NCI-H1105 (cell line): ENCODE data around the gene DDX50.
"Not testable (repeated sequence)": the region's sequence is repeated elsewhere in the genome, so short reads cannot be mapped to it uniquely, and the experiment has no call there.

Experiments
- DNase-seq: peaks from one replicate; lab custom pipeline; 2025; lab: John Stamatoyannopoulos, UW

The DDX50 gene

GRCh38 chr10:68901105-68901927 is at the start of gene DDX50:
TSS of gene DDX50 (plus strand) at chr10:68901315. CDS start at chr10:68901385, 70 bp downstream.
- peak; percentile 95 for DNase-seq

- DNase-seq, result no peak
These were observed 44.8 kb upstream of the DDX50 start for GRCh38 chr10:68856352-68856751.

GRCh38 chr10:68857005-68857404 is 44.1 kb upstream of the DDX50 start:
- no peak for DNase-seq

- DNase-seq, result no peak
These were observed 39.9 kb upstream of the DDX50 start for GRCh38 chr10:68861253-68861652.

GRCh38 chr10:68864611-68865010 is 36.5 kb upstream of the DDX50 start:
- no peak for DNase-seq

GRCh38 chr10:68868173-68868572 is 32.9 kb upstream of the DDX50 start:
- not testable (repeated sequence) for DNase-seq

- no peak for DNase-seq
These were observed 31.5 kb upstream of the DDX50 start for GRCh38 chr10:68869623-68870022.

- DNase-seq, result no peak
These were observed 31.1 kb upstream of the DDX50 start for GRCh38 chr10:68870061-68870460.

GRCh38 chr10:68870545-68871104 is 30.5 kb upstream of the DDX50 start:
- no peak for DNase-seq

GRCh38 chr10:68871105-68871711 is 29.9 kb upstream of the DDX50 start:
- DNase-seq, result no peak

GRCh38 chr10:68871731-68872342 is 29.3 kb upstream of the DDX50 start:
- peak; percentile 89 for DNase-seq

GRCh38 chr10:68876246-68877138 is 24.6 kb upstream of the DDX50 start:
- no peak for DNase-seq

- no peak for DNase-seq
These were observed 23.5 kb upstream of the DDX50 start for GRCh38 chr10:68877482-68878110.

- DNase-seq, result no peak
These were observed 22.6 kb upstream of the DDX50 start for GRCh38 chr10:68878496-68878895.

GRCh38 chr10:68879628-68880027 is 21.5 kb upstream of the DDX50 start:
- DNase-seq, result no peak

GRCh38 chr10:68880181-68880580 is 20.9 kb upstream of the DDX50 start:
- DNase-seq, result no peak

GRCh38 chr10:68895041-68895440 is 6.1 kb upstream of the DDX50 start:
- no peak for DNase-seq

- peak; percentile 20 for DNase-seq
These were observed 3.8 kb upstream of the DDX50 start for GRCh38 chr10:68897336-68897741.

- no peak for DNase-seq
These were observed 1.8 kb upstream of the DDX50 start for GRCh38 chr10:68899186-68899745.

GRCh38 chr10:68900427-68901104 is 549 bp upstream of the DDX50 start:
- no peak for DNase-seq
